SK-N-DZ (cell line): ENCODE measurements around the gene TMEM270.
"Not testable (repeated sequence)": the region's sequence is repeated elsewhere in the genome, so short reads cannot be mapped to it uniquely, and the experiment has no call there.

Experiments used
- DNase-seq: peaks from one replicate; pipeline ENCODE4 v3.0.0-alpha.2; 2015; ENCODE audit warnings: low spot score

TMEM270 gene

DNA sequence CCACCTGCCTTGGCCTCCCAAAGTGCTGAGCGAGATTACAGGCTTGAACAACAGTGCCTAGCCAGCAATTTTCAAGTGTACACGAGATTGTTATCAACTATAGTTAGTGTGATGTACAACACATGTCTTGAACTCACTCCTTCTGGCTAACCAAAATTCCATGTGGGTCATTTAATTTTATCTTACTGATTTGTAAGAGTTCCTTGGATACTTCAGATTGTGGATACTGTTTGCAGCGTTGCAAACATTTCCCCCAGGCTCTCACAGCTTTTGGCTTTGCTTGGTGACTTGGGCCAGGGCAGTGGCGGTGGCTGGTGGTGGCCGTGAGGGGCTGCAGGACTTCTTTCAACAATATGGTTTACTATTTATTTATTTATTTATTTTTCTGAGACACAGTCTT lies 8.5 kb upstream of the TMEM270 start:
- DNase-seq = no peak

- DNase-seq = no peak
Observed at GRCh38 chr7:73856941-73857340, 4.0 kb upstream of the TMEM270 start.

DNA sequence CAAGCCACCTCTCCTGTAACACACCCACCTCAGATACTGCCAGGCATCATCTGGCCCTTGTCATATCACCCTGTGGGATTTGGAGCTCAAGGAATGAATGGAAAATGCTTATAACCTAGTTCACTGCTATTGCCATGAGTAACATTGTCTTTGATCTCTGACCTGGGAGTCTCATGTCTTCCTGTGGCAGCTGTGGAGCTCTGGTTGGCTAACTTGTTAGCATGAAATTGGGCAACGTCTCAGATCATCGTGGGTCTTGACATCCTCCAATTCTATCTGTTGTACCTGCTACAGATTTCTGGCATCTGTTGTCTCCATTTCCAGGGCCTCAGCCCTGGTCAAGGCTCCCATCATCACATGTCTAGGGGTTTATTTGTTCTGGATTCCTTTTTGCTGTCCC lies 2.2 kb upstream of the TMEM270 start:
- no peak for DNase-seq

DNA sequence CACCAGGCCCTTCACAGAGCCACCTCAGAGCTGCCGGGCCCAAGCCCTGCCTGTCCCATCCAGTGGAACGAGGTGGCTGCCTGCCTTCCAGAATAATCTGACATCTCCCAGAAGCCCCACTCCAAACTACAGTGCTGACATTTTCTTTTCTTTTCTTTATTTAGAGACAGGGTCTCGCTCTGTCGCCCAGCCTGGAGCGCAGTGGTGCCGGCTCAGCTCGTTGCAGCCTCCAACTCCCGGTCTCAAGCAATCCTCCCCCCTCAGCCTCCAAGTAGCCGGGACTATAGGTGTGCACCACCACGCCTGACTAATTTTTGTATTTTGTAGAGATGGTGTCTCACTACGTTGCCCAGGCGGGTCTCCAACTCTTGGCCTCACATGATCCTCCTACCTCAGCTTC lies 346 bp downstream of the TMEM270 start:
- no peak for DNase-seq

GRCh38 chr7:73864981-73865711 lies 4.2 kb downstream of the TMEM270 start:
- DNase-seq = no peak

DNA sequence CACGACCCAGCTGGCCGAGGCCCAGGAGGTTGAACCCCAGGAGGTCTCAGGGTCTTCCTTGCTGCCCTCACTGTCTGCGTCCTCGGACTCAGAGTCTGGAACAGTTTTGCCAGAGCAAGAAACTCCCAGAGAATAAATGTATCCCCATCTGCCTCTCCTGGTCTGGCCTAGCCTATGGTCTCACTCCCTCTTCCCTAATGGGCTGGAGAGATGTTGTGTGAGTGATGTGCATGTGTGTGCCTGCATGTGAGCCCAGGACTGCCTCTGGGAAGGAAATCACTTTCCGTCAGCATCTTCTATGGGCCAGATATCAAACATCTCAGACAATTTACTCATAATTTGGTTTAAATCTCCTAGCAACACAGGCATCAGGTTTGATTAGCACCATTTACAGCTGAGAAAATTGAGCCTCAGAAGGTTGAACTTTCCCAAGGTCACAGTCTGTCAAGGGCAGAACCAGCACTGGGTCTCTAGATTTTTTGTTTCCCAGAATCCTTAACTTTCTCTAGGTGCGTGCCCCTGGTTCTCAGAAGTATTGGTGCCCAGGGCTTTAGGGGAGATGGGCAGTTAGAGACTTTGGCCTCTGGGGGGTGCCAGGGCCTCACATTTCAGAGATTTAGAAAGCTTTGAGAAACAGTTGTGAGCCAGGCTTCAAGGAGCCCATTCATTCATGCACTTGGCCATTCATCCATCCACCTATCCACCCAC lies 4.9 kb downstream of the TMEM270 start:
- DNase-seq = no peak

DNA sequence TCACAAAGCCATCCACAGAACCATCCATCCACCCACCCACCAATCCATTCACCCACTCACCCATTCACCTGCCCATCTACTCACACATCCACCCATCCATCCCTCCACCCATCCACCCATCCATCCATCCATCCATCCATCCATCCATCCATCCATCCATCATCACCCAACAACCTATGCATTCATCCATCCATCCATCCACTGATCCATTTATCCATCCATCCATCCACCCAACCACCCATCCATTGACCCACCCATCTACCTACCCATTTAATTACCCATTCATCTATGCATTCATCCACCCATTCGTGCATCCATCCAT lies 5.4 kb downstream of the TMEM270 start:
- DNase-seq = no peak

GRCh38 chr7:73869011-73869798 lies 8.2 kb downstream of the TMEM270 start:
- no peak for DNase-seq

- DNase-seq = peak; percentile 24
Observed at GRCh38 chr7:73870041-73870492, 9.1 kb downstream of the TMEM270 start.

DNA sequence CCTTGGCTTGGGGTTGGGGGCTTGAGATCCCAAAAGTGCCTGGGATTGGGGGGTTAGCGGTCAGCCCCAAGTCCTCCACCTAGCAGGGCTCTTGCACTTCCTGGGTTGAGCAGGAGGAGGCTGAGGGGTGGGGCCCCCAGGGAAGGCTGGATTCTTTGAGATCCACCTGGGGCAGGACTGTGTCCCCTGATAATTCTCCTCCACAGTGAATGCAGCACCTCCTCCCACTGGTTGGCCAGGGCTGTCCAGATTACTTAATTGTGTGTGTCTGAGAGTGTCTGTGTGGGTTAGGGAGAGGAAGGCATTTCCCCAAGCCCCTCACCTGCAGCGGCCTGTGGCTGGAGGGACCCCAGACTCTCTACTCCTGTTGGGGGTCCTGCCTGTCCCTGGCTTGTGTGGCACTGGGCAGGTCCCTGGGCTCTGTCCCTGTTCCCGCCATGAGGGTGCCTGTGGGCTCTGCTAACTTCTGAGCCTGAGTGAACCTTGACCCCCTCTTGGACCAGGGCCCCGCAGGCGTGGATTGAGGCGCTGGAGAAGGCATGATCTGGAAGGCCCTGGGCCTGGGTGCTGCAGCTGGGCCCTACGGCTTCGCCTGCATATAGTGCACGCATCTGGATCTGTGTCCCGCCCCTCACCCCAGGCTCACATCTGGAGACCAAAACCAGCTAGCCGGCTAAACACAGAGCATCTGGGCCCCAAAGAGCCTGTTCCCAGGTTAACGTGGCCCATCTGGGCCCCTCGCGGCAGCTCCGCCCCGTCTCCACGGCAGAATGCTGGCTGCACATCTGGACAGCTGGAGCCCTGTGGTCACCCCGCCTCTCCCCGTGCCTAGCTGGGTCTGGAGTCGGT lies 10.4 kb downstream of the TMEM270 start:
- no peak for DNase-seq

DNA sequence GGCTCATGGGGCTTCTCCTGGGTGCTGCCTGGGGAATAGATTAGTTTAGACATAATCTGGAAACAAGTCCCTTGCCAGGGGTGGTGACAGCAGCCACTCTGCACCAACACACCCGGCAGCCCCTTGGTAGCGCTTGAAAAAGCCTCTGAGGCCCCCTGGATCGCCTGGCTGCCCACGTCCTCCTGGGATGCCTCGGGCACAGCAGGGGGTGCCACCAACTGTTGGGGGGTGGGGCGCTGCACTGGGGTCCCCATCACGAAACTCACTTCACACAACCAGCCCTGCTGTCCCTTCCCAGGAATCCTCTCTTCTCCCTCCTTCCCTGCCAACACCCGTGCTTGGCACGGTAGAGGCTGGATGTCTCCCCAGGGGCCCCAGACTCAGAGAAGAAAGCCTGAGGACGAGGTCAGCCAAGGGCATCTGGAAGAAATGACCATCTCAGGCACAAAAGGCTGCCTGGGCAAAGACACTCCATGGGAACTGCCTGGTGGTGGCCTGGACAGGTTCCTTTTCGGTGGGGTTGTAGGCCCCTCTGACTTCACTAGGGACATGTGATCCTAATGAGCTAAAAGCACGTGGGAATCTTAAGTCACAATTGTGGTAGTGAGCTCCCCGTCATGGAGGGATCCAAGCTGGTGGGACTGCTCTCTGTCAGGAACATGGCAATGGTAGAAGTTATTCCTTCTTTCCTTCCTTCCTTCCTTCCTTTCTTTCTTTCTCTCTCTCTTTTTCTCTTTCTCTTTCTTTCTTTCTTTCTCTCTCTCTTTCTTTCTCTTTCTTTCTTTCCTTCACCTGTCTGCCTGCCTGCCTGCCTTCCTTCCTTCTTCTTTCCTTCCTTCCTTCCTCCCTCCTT lies 11.3 kb downstream of the TMEM270 start:
- DNase-seq = no peak

DNA sequence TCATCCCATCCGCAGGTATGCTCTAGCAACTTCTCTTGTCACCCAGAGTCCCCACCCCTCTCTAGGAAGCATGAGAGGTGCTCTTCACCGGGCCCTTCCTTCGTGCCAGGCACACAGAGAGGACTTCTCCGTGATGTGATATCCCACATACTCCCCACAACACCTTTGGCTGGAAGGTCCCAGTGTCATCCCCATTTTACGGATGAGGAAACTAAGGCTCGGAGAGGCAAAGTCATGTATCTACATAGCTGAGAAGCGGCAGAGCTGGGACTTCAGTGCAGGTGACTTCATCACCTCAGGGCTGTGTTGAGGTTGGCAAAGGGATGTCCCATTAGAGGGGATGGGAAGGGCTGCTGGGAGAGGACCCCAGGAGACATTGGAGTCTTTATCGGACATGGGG lies 15.4 kb downstream of the TMEM270 start:
- no peak for DNase-seq

GRCh38 chr7:73876973-73877372 lies 16.0 kb downstream of the TMEM270 start:
- no peak for DNase-seq

- no peak for DNase-seq
Observed at GRCh38 chr7:73879977-73880681, 19.2 kb downstream of the TMEM270 start.

- no peak for DNase-seq
Observed at GRCh38 chr7:73880755-73881328, 19.9 kb downstream of the TMEM270 start.

DNA sequence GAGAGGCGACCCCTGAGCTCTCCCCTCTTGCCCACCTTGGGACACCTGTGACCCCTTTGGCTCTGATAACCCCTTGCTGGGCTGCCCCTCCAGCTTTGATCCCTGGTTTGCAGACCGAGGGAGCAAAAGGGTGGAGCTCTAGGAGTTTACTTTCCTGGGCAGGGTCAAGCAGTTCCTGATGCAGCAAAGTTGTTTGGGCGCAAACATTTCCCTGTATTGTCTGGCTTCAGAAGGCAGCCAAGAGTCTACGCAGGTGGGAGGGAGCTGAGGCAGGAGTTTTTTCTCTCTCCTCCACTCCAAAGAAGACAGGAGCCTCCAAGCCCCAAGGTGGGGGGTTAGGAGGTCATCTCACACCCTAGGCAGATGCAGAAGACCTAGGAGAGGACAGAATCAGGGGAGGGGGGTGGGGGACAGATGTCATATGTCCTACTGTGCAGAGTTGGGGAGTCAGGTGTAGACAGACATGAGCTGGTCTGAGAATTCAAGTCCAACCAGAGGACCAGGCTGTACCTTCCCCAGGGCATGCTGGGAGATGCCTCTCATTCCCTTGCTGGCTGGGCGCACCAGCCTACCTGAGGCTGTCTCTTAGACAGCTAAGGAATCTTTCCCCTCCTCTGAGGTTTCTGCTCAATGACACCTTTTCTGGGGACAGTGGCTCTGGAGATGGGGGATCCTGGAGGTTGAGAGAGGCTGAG lies 20.5 kb downstream of the TMEM270 start:
- DNase-seq = no peak

DNA sequence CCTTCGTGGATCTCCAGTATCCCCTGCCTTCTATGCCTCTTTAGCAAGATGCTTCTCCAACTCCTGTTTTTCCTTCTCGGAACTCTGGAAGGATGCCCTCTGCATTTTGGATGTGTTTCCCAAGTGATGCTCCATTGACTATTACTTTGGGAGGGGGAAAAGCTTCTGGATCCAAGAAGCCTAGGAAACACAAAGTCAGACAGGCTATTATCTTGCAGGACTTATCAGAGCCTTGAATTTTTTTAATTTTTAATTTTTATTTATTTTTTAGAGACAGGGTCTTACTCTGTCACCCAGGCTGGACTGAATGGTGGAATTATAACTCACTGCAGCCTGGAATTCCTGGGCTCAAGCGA lies 21.1 kb downstream of the TMEM270 start:
- no peak for DNase-seq

- DNase-seq = not testable (repeated sequence)
Observed at GRCh38 chr7:73884867-73885422, 24.0 kb downstream of the TMEM270 start.

- no peak for DNase-seq
Observed at GRCh38 chr7:73885433-73885974, 24.5 kb downstream of the TMEM270 start.
